CD4-positive, alpha-beta T cell treated with Interleukin-17A for 4 hours (primary cell): ENCODE results near the gene ZSCAN21.

Experiments
- DNase-seq: peaks from one replicate; pipeline ENCODE4 v3.0.0-alpha.2; 2020; ENCODE audit warnings: mixed read lengths

The ZSCAN21 gene

GRCh38 chr7:100029596-100029995, 20.0 kb upstream of the ZSCAN21 start:
- DNase-seq, result no peak

GRCh38 chr7:100033526-100033925, 16.0 kb upstream of the ZSCAN21 start:
- DNase-seq, result no peak

GRCh38 chr7:100034871-100035510, 14.6 kb upstream of the ZSCAN21 start:
- DNase-seq, result no peak

GRCh38 chr7:100035876-100036275, 13.7 kb upstream of the ZSCAN21 start:
- DNase-seq, result no peak

DNA sequence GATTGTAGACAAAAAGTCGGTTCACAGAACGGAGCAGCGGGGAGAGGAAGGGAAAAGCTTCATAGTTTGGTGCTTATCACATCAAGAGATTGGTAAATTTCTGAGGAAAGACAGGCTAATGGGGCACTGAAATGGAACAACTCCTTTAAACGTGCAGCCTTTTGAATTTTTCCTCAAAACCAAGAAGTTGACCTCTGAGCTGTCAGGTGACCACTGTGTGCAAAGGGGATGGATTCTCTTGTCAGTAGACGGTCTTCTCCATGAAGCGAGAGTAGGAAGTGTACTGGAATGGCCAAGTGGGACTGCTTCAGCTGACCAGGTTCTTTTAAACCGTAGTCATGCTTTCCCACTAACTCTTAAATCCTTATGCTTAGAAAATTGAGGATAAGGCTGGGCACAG, 11.2 kb upstream of the ZSCAN21 start:
- no peak for DNase-seq

DNA sequence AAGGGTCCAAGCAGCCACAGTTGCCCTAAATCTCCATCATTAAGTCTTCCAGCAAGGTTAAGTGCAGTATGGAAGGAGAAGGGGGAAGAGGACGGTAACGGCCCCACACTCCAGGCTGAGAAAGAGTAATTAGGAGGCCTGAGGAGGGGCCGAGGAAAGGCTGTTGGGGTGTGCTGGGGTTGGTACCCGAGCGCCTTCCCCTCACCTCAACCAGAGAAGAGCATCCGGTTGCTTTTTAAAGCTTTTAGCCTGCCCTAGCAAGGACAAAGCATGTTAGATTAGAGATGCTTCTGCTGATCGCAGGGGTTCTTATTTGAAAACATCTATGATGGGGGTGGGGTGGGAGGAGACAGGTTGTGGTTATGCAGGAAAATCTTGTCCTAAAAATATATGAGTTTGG, 9.0 kb upstream of the ZSCAN21 start:
- DNase-seq, result peak; percentile 8

GRCh38 chr7:100044718-100045117, 4.9 kb upstream of the ZSCAN21 start:
- no peak for DNase-seq

- no peak for DNase-seq
Observed at GRCh38 chr7:100048680-100049079, 894 bp upstream of the ZSCAN21 start.

DNA sequence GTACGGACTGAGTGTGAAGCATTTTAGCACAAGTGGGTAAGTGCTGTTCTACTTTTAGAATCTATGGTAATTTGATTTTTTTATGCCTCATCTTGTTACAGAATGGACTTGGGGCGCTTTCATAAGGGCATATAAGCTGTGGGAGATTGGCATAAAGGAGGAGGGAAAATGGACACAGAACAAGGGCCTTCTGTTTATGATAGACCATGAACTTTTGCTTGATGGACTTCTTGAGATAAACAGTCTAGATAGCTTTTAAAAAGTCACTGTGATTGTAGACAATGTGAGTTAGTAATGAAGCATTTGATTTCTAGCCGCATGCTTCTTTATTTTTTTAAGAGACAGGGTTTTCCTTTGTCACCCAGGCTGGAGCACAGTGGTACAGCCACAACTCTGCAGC, 2.0 kb downstream of the ZSCAN21 start:
- DNase-seq, result no peak

DNA sequence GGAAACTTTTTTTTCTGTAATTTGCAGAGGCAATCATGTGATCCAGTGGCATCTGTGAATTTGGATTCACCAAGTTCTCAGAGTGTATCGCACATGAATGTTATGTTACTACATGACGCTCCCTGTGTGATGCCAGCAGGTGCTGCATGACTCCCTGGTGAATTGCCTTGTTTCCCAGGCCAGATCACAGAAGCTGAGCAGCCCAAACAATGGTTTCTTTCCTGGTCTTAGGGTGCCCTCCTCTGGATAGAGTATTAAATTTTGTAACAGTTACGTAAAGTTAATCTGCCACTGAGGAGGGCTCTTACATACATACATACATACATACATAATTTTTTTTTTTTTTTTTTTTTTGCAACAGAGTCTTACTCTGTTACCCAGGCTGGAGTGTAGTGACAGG, 3.6 kb downstream of the ZSCAN21 start:
- DNase-seq, result peak; percentile 34

DNA sequence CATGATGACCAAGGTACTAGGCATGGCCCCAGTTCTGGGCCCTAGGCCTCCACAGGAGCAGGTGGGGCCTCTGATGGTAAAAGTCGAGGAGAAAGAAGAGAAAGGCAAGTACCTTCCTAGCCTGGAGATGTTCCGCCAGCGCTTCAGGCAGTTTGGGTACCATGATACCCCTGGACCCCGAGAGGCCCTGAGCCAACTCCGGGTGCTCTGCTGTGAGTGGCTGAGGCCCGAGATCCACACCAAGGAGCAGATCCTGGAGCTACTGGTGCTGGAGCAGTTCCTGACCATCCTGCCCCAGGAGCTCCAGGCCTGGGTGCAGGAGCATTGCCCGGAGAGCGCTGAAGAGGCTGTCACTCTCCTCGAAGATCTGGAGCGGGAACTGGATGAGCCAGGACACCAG, 7.4 kb downstream of the ZSCAN21 start:
- no peak for DNase-seq

GRCh38 chr7:100059251-100059739, 9.7 kb downstream of the ZSCAN21 start:
- DNase-seq, result no peak

GRCh38 chr7:100061518-100062193, 12.1 kb downstream of the ZSCAN21 start:
- DNase-seq, result no peak

GRCh38 chr7:100063376-100063775, 13.8 kb downstream of the ZSCAN21 start:
- no peak for DNase-seq

DNA sequence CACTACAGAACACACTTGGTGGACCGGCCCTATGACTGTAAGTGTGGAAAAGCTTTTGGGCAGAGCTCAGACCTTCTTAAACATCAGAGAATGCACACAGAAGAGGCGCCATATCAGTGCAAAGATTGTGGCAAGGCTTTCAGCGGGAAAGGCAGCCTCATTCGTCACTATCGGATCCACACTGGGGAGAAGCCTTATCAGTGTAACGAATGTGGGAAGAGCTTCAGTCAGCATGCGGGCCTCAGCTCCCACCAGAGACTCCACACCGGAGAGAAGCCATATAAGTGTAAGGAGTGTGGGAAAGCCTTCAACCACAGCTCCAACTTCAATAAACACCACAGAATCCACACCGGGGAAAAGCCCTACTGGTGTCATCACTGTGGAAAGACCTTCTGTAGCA, 14.6 kb downstream of the ZSCAN21 start:
- DNase-seq, result no peak

DNA sequence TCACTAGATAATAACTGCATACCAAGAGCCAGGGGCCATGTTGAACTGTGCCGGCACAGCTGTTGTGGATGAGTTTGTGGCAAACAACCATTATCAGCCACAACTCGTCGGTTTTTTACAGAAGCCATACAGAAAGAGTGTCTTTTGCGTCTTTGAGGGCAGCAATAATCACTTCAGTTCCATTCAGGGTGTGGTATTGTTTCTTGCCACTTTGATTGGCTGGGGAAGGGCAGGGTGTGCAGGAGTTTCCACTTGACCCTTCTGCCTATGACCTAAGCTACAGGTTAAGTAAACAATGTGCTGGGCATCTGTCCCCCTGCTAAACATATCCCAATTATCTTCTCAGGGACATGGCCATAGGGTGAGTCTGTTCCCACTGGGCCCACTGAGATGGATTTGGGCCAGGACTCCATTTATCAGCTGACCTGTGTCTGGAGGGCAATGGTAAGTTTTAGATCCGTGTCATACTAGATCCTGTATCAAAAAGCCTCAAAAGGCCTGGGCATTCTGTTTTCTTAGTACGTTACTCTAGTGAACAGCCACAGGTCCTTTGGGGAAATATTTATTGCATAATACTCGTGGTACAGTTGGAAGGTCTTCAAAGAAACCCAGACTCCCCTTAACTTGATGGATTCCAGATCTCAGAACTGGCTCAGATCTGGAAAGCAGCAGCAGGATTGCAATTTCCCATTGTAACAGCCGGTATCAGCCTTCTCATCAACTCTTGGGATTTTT, 16.0 kb downstream of the ZSCAN21 start:
- no peak for DNase-seq

- no peak for DNase-seq
Observed at GRCh38 chr7:100066953-100067352, 17.4 kb downstream of the ZSCAN21 start.

GRCh38 chr7:100069991-100070390, 20.4 kb downstream of the ZSCAN21 start:
- no peak for DNase-seq

DNA sequence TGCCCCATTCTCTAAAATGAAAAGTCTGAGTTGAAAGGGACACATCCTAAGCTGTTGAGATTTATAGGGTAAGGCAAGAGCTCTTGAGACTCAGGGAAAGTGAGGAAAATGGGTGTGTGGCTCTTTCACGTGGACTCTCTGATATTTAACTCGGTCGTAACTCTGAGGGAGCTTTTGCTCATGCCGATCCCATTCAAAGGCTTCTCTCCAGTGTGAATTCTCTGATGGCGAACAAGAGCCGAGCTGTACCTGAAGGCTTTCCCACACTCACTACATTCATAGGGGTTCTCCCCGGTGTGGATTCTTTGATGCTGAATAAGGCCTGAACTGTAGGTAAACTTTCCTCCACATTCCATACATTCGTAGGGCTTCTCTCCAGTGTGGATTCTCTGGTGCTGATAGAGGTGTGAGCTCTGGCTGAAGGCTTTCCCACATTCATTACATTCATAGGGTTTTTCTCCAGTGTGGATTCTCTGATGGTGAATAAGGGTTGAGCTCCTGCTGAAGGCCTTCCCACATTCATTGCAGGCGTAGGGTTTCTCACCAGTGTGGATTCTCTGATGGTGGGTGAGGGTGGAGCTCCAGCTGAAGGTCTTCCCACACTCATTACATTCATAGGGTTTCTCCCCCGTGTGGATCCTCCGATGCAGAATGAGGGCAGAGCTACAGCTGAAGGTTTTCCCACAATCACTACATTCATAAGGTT, 21.6 kb downstream of the ZSCAN21 start:
- no peak for DNase-seq

DNA sequence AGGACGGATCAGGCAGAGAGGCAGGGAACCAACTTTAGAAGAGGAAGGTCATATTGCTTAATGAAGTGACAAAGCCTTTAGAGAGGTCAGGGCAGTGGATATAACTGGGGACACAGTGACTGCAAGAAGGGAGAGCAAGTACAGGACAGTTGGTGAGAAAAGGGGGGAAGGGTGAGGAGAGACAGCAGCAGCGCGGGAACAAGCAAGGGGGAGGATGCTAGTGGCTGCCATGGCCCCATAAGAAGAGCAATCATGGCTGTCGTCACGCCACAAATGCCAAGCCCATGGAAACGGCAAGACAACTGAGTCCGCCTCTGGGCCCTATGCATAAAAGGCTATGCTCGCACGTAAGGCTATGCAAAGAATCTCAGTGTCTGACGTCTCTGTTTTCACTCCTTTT, 22.9 kb downstream of the ZSCAN21 start:
- DNase-seq, result no peak

DNA sequence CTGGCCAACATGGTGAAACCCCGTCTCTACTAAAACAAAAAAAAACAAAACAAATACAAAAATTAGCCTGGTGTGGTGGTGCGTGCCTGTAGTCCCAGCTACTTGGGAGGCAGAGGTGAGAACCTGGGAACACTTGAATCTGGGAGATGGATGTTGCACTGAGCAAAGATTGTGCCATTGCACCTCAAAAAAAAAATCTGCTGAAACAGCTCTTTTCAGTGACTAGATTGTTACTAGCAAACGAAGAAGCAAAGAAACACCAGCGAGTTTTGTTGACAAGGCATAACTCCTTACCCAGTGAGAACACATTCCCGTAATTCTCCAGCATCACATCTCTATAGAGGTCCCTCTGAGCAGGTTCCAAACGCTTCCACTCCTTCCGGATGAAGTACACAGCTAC, 25.3 kb downstream of the ZSCAN21 start:
- DNase-seq, result no peak

GRCh38 chr7:100075418-100075817, 25.8 kb downstream of the ZSCAN21 start:
- DNase-seq, result no peak

DNA sequence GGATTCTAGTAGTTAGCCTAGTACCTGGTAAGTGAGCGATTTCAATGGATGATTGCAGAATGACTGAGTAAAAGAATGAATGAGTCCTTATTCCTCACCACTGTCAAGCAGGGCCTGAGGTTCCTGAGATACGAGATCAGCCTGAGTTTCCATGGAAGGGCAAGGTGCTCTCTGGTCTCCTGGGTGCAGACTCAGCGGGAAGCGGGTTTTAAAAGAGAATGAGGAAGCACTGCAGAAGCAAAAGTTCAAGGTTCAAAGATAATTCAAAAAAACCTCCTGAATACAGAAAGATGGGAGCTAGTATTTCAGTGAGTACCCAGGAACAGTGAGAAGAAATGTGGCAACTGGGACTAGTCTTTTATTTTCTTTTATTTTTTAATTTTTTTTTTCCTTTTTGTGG, 27.6 kb downstream of the ZSCAN21 start:
- DNase-seq, result no peak
